Gastrocnemius medialis (tissue), 4 donors: ENCODE results near the gene ZNF316.

ENCODE experiments used
- CTCF ChIP-seq, 5 experiments: fragments of 450-650 bp in 3 of 5; fragments of 200-600 bp in 2 of 5; sonication (generic) in 2 of 5; IDR thresholded peaks in 4 of 5; conservative IDR thresholded peaks in 1 of 5; 1 replicate in 4 of 5; 2 replicates in 1 of 5; pipeline ENCODE4 v1.5.1; 2016 to 2019; ENCODE audit warnings: antibody characterized with exemption in 5 of 5, mild to moderate bottlenecking in 3 of 5, moderate library complexity in 3 of 5
- POLR2A ChIP-seq, 2 donors: fragments of 450-650 bp; IDR thresholded peaks; one replicate each; pipeline ENCODE4 v1.6.1; 2017; ENCODE audit warnings: antibody characterized with exemption in 2 of 2, mild to moderate bottlenecking in 2 of 2, moderate library complexity in 2 of 2

- TF ChIP-seq CTCF (IDR thresholded peaks at IDR 0.05 in 4 of 5, conservative IDR thresholded peaks at IDR 0.05 in 1 of 5) = no peak
- no peak for TF ChIP-seq POLR2A (IDR thresholded peaks at IDR 0.05)
These were observed 3.1 kb upstream of the ZNF316 start for GRCh38 chr7:6634021-6634420.
